Tibial nerve (tissue), 4 donors: ENCODE data around the gene SDK1. TPM values are rescaled to one million over a fixed set of nuclear protein-coding genes. Genes with fewer than 3 reads are reported as not detected.

Experiments
- DNase-seq, 2 donors: peaks; one replicate each; pipeline ENCODE4 v3.0.0-alpha.2; 2019; ENCODE audit warnings: low spot score in 2 of 2
- H3K27ac ChIP-seq, 4 donors: fragments of 200-600 bp; sonication (generic) in 3 of 4; one replicate each; pipeline ENCODE4 v1.5.1; 2017 to 2019; ENCODE audit warnings: mild to moderate bottlenecking in 1 of 4
- H3K27me3 ChIP-seq, 2 donors: fragments of 200-600 bp; sonication (generic) in 1 of 2; one replicate each; pipeline versions ENCODE4 v1.5.1 to v1.6.0; 2017 to 2019
- H3K36me3 ChIP-seq, 3 donors: fragments of 200-600 bp; sonication (generic); one replicate each; pipeline ENCODE4 v1.5.1; 2018 to 2019
- H3K4me1 ChIP-seq, 4 donors: fragments of 200-600 bp; sonication (generic) in 3 of 4; one replicate each; pipeline ENCODE4 v1.5.1; 2017 to 2019
- H3K4me3 ChIP-seq, 4 donors: fragments of 200-600 bp; sonication (generic) in 3 of 4; one replicate each; pipeline ENCODE4 v1.5.1; 2017 to 2019; ENCODE audit warnings: mild to moderate bottlenecking in 1 of 4, moderate library complexity in 1 of 4
- H3K9me3 ChIP-seq, 4 donors: fragments of 200-600 bp; sonication (generic) in 3 of 4; one replicate each; pipeline ENCODE4 v1.5.1; 2017 to 2019
- EP300 ChIP-seq, 2 donors: sonication (generic); formaldehyde crosslinking; IDR thresholded peaks; one replicate each; pipeline ENCODE4 v1.6.1; 2017; ENCODE audit warnings: antibody characterized with exemption in 2 of 2, mild to moderate bottlenecking in 1 of 2
- POLR2A ChIP-seq, 2 donors: fragments of 450-650 bp; IDR thresholded peaks; one replicate each; pipeline ENCODE4 v1.6.1; 2017; ENCODE audit warnings: antibody characterized with exemption in 2 of 2, mild to moderate bottlenecking in 2 of 2, moderate library complexity in 2 of 2
- WGBS, 2 donors: methylation state at CpG; one replicate each; pipeline ENCODE4 v1.1.5; 2018; 5-methylcytosine and 5-hydroxymethylcytosine counted together
- total RNA-seq, 4 donors: library from RNA; depleted of rRNA; stranded (reverse); fragments of >200 nt; gene quantifications; one replicate each; pipeline ENCODE4 v1.1.0, GENCODE V29; 2016
- TF ChIP-seq, protein P1 (sequence below), 5 experiments: fragments of 200-600 bp in 3 of 5; fragments of 450-650 bp in 2 of 5; sonication (generic) in 3 of 5; IDR thresholded peaks; one replicate each; pipeline ENCODE4 v1.5.1; 2016 to 2019; ENCODE audit warnings: antibody characterized with exemption in 5 of 5, mild to moderate bottlenecking in 3 of 5, moderate library complexity in 2 of 5

Gene SDK1
- total RNA-seq, 4 donors from 2014 or later = 8.2 to 16.2 (median 12.9) TPM

DNA sequence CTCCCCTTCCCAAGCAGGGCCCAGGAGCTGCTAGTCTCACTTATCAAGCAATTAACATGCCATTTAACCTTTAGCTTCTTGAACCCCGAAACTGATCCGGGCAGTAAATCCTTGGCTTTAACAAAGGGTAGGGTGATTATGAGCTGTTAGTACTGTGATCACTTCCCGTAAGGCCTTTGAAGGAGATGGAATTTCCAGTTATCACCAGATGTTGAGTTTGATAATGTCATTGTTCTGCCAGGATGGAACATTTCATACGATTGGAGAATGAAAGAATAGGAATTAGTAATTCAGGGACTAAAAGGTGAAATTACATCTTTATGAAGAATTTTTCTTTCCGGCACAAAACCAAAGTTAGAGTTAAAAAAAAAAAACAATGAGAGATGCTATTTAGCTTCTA, 810.1 kb downstream of the SDK1 start:
- Histone ChIP-seq H3K4me3 (no peak overlapping the region), H3K27ac (no peak overlapping the region), H3K36me3 (peaks cover 0 to 38% (median 0%) of the 10 kb centered on the region in 3 donors), H3K9me3 (no peaks in the 10 kb centered on the region), H3K4me1 (no peaks in the 10 kb centered on the region), H3K27me3 (no peaks in the 10 kb centered on the region)
- no peak for DNase-seq
- TF ChIP-seq EP300 (IDR thresholded peaks at IDR 0.05) (no peak), POLR2A (IDR thresholded peaks at IDR 0.05) (no peak)
- TF ChIP-seq, protein P1, sequence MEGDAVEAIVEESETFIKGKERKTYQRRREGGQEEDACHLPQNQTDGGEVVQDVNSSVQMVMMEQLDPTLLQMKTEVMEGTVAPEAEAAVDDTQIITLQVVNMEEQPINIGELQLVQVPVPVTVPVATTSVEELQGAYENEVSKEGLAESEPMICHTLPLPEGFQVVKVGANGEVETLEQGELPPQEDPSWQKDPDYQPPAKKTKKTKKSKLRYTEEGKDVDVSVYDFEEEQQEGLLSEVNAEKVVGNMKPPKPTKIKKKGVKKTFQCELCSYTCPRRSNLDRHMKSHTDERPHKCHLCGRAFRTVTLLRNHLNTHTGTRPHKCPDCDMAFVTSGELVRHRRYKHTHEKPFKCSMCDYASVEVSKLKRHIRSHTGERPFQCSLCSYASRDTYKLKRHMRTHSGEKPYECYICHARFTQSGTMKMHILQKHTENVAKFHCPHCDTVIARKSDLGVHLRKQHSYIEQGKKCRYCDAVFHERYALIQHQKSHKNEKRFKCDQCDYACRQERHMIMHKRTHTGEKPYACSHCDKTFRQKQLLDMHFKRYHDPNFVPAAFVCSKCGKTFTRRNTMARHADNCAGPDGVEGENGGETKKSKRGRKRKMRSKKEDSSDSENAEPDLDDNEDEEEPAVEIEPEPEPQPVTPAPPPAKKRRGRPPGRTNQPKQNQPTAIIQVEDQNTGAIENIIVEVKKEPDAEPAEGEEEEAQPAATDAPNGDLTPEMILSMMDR (IDR thresholded peaks at IDR 0.05) = no peak
- 50 to 55% methylated on average over 5 of the region's 5 CpGs for WGBS, 2 donors

- no peaks in the 10 kb centered on the region for H3K9me3 ChIP-seq
- TF ChIP-seq EP300 (IDR thresholded peaks at IDR 0.05) (no peak), POLR2A (IDR thresholded peaks at IDR 0.05) (no peak)
- TF ChIP-seq, protein P1 (IDR thresholded peaks at IDR 0.05) = no peak
- H3K4me1 ChIP-seq = no peaks in the 10 kb centered on the region
- H3K27ac ChIP-seq = no peak overlapping the region
- 90 to 96% methylated on average over 14 of the region's 14 CpGs for WGBS, 2 donors
- DNase-seq = no peak
- no peak overlapping the region for H3K4me3 ChIP-seq
- peaks cover 0 to 44% (median 0%) of the 10 kb centered on the region in 3 donors for H3K36me3 ChIP-seq
- H3K27me3 ChIP-seq = no peaks in the 10 kb centered on the region
Measured at GRCh38 chr7:4113271-4113670, 812.2 kb downstream of the SDK1 start.

DNA sequence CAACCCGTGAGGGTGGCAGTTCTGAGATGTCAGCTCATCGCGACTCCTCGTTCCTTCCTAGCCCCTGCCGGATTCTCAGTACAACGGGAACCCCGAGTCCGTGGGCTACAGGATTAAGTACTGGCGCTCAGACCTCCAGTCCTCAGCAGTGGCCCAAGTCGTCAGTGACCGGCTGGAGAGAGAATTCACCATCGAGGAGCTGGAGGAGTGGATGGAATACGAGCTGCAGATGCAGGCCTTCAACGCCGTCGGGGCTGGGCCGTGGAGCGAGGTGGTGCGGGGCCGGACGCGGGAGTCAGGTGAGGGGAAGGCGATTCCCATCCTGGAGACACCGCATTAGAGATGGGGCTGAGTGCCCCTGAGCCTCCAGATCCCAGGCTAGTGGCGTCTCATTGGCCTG, 812.9 kb downstream of the SDK1 start:
- Histone ChIP-seq H3K9me3 (no peaks in the 10 kb centered on the region), H3K27me3 (no peaks in the 10 kb centered on the region), H3K4me1 (no peaks in the 10 kb centered on the region), H3K36me3 (peaks cover 0 to 44% (median 0%) of the 10 kb centered on the region in 3 donors), H3K4me3 (no peak overlapping the region), H3K27ac (no peak overlapping the region)
- no peak for DNase-seq
- WGBS, 2 donors = 93 to 97% methylated on average over 24 to 25 of the region's 25 CpGs
- TF ChIP-seq POLR2A (IDR thresholded peaks at IDR 0.05) (no peak), EP300 (IDR thresholded peaks at IDR 0.05) (no peak)
- TF ChIP-seq, protein P1 (IDR thresholded peaks at IDR 0.05) = no peak

DNA sequence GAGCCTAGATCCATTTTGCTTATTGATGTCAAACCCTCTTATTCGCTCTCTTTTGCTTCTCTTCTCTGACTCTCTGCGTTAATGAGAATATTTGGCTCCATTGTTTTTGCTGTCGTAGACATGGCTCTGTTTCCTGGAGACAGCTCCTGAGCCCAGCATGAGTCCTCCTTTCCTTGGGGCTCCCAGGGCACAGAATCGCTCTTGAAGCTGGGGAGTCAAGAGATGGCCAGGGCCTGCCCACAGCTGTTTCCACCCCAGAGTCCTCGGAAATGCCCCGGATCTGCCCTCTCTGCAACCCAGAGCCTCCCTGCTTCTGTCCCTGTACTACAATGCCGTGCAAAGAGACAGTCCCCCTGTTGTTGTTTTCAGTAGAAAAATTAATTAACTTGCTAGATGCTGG, 814.4 kb downstream of the SDK1 start:
- H3K4me1 ChIP-seq = no peaks in the 10 kb centered on the region
- no peak overlapping the region for H3K27ac ChIP-seq
- TF ChIP-seq EP300 (IDR thresholded peaks at IDR 0.05) = no peak
- no peak for TF ChIP-seq POLR2A (IDR thresholded peaks at IDR 0.05)
- TF ChIP-seq, protein P1 (IDR thresholded peaks at IDR 0.05) = no peak
- no peak overlapping the region for H3K4me3 ChIP-seq
- no peak for DNase-seq
- H3K9me3 ChIP-seq = peaks cover 0 to 14% (median 4%) of the 10 kb centered on the region in 4 donors
- WGBS, 2 donors = 60 to 70% methylated on average over 7 of the region's 7 CpGs
- H3K27me3 ChIP-seq = no peaks in the 10 kb centered on the region
- peaks cover 0 to 44% (median 0%) of the 10 kb centered on the region in 3 donors for H3K36me3 ChIP-seq

DNA sequence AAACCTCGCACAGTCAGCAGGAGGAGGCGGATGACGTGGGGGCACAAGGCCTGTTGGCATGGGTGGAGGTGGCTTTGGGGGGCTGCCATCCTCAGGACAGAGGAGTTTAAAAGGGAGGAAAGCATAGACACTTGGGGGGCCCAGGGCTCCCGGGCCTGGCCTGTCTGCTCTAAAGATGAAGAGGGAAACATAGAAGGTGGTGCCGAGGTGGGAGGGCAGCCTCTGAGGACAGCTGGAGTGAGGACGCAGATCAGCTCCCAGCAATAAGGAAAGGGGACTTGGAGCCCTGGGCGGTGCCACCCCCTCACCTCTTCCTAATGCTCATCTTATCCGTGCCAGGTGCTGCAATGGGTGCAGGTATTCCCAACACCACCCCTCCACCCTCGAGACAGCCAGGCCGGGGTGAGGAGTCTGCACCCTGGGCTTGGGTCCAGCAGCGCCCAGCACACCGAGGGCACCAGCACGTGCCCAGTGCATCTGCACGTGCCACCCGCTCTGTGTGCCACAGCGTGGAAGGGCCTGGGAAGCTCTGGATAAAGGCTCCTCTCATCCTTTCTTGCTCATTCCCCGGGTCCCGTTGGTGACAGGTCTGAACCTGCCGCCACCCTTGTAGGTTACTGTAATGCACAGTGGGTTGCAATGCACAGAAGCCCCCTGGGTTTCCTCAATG, 815.0 kb downstream of the SDK1 start:
- WGBS, 2 donors = 96% methylated on average over 19 of the region's 19 CpGs
- no peak for DNase-seq
- TF ChIP-seq POLR2A (IDR thresholded peaks at IDR 0.05) (no peak), EP300 (IDR thresholded peaks at IDR 0.05) (no peak)
- TF ChIP-seq, protein P1 (IDR thresholded peaks at IDR 0.05) = no peak

More for the DNA sequence above, 815.0 kb downstream of the SDK1 start:
- H3K4me3 ChIP-seq = no peak overlapping the region
- no peaks in the 10 kb centered on the region for H3K4me1 ChIP-seq
- H3K27ac ChIP-seq = no peak overlapping the region
- H3K27me3 ChIP-seq = no peaks in the 10 kb centered on the region
- H3K36me3 ChIP-seq = peaks cover 0 to 41% (median 0%) of the 10 kb centered on the region in 3 donors
- peaks cover 0 to 21% (median 5%) of the 10 kb centered on the region in 4 donors for H3K9me3 ChIP-seq
